Stomach (tissue), 4 donors: ENCODE data around the gene CDC42SE2.

ENCODE experiments used
- CTCF ChIP-seq, 7 experiments: fragments of 450-650 bp in 4 of 7; fragments of 200-600 bp in 3 of 7; sonication (generic) in 3 of 7; IDR thresholded peaks; one replicate each; pipeline ENCODE4 v1.5.1; 2016 to 2019; ENCODE audit warnings: antibody characterized with exemption in 7 of 7, control low read depth in 2 of 7, mild to moderate bottlenecking in 1 of 7
- POLR2A ChIP-seq, 4 donors: fragments of 450-650 bp; IDR thresholded peaks; one replicate each; pipeline ENCODE4 v1.6.1; 2016; ENCODE audit warnings: antibody characterized with exemption in 4 of 4, control low read depth in 2 of 4, mild to moderate bottlenecking in 1 of 4, moderate library complexity in 1 of 4

- TF ChIP-seq CTCF (IDR thresholded peaks at IDR 0.05), result no peak
- no peak for TF ChIP-seq POLR2A (IDR thresholded peaks at IDR 0.05)
These were observed 33.4 kb upstream of the CDC42SE2 start for GRCh38 chr5:131230406-131230805.
